ENCODE measurements around the gene MYO5C.
A peak's percentile ranks its signal among the peaks of the same experiment; 100 is the strongest.

Gene MYO5C

GRCh38 chr15:52278636-52279367, 16.8 kb downstream of the MYO5C start:
- DNase-seq (ENCODE audit: low read depth), result no peak

- DNase-seq (ENCODE audit: low read depth), result no peak
Observed at GRCh38 chr15:52278135-52278534, 17.5 kb downstream of the MYO5C start.

- no peak for DNase-seq (ENCODE audit: low read depth)
Observed at GRCh38 chr15:52277575-52277974, 18.0 kb downstream of the MYO5C start.

DNA sequence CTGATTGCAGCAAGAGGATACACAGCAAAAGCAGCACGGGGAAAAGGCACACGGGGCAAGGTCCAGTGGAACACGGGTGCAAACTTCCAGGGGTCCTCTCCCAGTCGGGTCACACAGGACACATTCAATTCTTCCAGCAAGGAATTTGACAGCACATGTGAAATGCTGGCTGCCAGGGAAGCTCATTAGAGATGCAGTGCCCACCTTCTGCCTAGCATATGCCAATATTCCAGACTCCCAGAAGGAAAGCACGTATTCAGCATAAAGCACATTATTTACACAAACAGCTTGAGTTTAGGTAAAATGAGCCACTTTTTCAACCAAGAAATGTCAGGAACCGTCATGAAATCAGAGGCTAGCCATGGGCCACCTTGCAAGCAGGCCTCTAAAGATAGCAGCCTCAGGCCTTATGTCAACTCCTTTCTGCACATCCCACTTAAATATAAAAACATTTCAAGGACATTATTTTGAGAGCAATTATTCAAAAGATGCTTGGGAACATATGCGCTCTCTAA, 19.3 kb downstream of the MYO5C start:
- DNase-seq (ENCODE audit: low read depth), result no peak

DNA sequence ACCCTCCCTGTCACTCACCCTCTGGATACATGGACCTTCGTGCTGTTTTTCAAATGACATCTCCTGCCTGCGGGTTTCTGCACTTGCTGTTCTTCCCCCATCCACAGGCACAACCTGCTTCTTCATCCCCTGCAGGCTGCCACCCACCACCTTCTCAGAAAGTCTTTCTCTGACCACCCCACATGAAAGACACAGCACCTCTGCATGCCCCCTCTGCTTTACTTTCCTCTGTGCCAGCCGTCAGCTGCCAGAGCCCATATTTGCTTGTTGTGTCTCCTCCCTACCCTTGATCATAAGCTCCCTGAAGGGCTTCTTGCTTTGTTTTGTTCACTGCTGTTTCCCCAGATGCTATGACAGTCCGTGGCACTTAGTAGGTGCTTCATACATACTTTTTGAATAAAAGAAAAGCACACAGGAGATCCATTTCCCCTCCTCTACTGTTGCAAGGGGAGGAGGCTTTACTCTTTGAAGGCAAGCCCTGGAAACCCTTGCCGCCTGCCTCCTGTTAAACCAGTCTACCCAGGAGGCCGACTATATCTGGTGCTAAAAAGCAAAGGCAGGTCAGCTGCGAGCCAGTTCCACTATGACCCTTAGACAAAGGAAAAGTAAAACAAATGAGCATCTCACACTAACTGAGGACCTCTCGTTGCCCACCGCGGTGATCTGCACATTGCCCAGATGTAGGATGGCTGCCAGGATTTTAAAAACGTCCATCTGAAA, 31.9 kb downstream of the MYO5C start:
- DNase-seq (ENCODE audit: low read depth), result no peak

DNA sequence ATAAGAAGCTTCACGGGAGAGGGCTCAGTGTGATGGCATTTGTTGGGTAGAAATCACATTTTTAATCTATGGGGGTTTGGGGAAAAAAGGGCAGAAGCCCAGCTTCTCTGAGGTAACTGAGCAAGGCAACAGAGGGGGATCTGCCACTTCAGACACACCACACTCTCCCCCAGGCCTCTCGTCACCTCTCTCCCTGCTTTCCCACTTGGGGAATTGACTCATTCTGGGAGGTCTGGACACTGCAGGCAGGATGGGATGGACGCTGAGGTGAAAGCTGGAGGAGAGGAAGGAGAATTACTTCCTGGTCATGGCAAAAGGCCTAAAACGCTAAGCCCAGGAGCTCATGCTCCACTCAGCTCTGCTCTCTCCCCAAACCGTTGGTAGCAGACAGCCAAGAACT, 33.2 kb downstream of the MYO5C start:
- DNase-seq (ENCODE audit: low read depth), result no peak

DNA sequence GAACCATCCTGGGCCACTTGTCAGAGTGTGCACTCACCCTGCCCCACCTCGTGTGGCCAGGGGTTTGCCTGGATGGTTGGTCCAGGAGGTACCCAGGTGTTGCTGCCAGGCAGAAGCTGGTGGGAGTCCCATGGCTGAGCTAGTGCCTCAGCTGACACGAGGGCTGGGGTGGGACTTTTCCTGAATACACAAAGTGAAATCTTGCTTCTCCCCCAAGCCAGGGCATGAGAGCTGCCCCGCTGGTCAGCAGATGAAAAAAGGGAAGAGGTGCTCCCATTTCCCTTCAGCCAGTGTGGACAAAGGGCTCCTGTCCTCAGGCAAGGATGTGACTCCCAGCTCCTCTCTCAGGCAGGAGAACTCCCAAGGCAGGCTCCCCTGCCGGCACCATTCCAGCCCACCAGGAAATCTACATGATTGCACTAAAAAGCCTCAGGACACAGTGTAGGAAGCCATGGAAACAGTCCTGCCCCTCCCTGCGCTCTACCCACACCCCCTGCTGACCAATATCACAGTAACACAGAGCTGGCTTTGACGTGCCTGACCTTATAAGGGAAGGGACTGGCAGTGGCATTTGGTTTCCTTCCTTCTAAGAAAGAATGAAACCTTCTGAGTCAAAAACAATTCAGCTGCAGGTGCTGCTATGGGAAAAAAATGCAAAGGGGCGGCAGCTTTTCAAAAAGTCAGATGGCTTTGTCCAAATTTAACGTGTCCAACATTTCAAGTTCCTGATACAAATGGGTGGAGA, 33.9 kb downstream of the MYO5C start:
- peak; percentile 52 for DNase-seq (ENCODE audit: low read depth)

- DNase-seq (ENCODE audit: low read depth), result no peak
Observed at GRCh38 chr15:52261026-52261425, 34.6 kb downstream of the MYO5C start.

DNA sequence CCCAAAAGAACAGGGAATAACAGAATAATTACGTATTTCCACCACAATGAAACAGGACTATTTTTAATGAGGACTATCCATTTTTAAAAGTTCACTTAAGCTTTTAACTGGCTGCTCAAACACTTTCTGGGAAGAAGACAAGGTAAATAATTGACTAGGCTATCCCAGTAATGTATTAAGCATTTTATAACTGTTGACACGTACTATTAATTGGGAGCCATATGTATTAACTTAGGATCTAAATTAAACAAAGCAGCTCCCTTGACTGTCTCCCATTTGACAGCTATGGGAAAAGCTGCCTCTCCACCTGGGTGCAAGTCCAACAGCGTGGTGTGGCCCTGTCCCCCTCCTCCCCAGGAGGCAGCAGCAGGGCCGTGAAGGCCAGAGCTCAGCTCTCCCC, 36.1 kb downstream of the MYO5C start:
- no peak for DNase-seq (ENCODE audit: low read depth)

DNA sequence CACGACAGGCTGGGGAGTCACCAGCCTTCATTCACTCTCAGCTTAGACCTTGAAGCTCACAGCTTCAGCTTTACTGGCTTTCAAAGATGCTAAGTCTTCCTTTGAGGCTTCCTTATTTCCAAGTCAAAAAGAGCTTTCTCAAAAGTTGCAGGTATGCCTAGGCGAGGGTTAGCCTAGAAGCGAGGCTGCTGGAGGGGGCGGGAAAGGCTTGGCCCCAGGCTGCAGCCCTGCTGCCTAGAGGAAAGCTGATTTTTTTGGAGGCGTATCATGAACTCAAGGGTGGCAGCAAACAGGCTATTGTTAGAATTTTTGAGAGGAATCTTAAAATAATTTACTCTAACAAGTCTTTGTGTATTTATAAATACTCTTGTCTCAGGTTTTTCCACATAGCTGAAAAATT, 37.1 kb downstream of the MYO5C start:
- no peak for DNase-seq (ENCODE audit: low read depth)

- peak; percentile 58 for DNase-seq (ENCODE audit: low read depth)
Observed at GRCh38 chr15:52257734-52258062, 37.9 kb downstream of the MYO5C start.

GRCh38 chr15:52256930-52257733, 38.5 kb downstream of the MYO5C start:
- DNase-seq (ENCODE audit: low read depth), result peak; percentile 39

GRCh38 chr15:52256366-52256765, 39.2 kb downstream of the MYO5C start:
- DNase-seq (ENCODE audit: low read depth), result peak; percentile 68

GRCh38 chr15:52255935-52256334, 39.7 kb downstream of the MYO5C start:
- DNase-seq (ENCODE audit: low read depth), result no peak

- peak; percentile 35 for DNase-seq (ENCODE audit: low read depth)
Observed at GRCh38 chr15:52255008-52255407, 40.6 kb downstream of the MYO5C start.

DNA sequence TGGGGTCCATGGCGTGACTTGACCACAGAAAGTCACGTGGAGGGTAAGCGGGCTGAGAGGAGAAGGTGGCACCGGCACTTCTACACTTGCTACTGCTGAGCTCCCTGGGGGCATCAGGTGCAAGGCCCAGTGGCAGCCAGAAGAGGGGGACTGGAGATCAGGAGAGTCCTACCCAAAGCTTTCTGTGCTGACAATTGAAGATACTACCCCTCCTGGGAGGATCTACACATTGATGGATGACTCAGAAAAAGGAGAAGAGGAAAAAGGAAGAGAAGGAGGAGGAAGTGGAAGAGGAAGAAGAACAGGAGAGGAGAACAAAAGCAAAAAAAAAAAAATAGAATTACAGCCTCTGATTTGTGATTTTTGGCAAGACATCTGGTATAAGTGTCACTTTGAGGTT, 41.2 kb downstream of the MYO5C start:
- DNase-seq (ENCODE audit: low read depth), result no peak

GRCh38 chr15:52252781-52253180, 42.8 kb downstream of the MYO5C start:
- peak; percentile 84 for DNase-seq (ENCODE audit: low read depth)

DNA sequence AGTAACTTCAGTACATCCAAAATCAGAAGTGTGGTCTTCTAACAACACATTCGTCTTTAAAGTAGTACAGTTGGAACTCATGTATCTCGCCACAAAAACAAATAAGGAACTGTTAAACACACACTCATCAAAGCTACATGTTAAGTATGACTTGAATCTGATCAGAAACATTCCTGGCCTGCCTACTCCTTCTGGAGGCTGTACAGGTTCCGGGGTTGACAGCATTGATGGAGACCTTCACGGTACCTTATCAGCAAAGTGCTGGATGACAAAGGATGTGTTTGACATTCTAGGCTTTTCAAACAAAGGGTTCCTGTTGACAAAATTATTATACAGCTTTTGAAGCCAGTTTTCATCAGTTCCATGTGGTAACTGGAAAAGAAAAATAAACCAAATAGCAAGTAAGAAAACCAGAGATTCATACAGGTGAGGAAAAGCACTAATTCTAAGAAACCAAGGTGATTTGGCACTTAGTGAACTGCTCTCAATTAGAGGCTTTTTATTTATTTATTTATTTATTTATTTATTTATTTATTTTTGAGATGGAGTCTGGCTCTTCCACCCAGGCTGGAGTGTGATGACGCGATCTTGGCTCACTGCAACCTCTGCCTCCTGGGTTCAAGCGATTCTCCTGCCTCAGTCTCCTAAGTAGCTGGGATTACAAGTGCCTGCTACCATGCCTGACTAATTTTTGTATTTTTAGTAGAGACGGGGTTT, 44.3 kb downstream of the MYO5C start:
- no peak for DNase-seq (ENCODE audit: low read depth)

DNA sequence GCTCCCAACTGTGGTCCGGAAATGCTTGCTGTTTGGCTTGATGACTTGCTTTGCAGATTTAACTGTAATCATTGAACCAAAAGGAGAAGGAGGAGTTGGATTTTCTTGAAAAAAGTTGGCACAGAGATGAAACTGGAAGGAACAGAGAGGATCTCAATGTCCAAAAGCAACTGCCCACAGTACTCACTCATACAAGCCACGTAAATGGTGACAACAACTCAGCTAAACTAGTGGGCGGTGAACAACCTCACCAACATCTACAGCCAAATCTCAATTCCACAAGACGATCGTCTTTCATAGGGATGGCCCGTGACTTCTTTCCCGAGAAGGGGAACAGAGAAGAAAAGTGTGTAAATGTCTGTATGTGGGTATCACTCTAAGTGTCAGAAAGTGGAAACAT, 48.1 kb downstream of the MYO5C start:
- no peak for DNase-seq (ENCODE audit: low read depth)

- DNase-seq (ENCODE audit: low read depth), result no peak
Observed at GRCh38 chr15:52246686-52247431, 48.7 kb downstream of the MYO5C start.

All from fibroblast of the conjunctiva (primary cell).